K562 (cell line): ENCODE results near the gene ARL8A. TPM values are rescaled to one million over a fixed set of nuclear protein-coding genes. Genes with fewer than 3 reads are reported as not detected.
A peak's percentile ranks its signal among the peaks of the same experiment; 100 is the strongest.

Experiments used
- BACH1 ChIP-seq: fragments of 200-800 bp; sonication (Bioruptor generic); IDR thresholded peaks from 2 replicates; pipeline ENCODE4 v1.6.1; 2016; ENCODE audit warnings: missing genetic modification characterization, missing compliant biosample characterization
- CTCFL ChIP-seq: IDR thresholded peaks from 2 replicates; pipeline ENCODE4 v1.6.1; 2011; ENCODE audit warnings: borderline replicate concordance, low read depth, mild to moderate bottlenecking, moderate library complexity, low read length; ENCODE audit not compliant: insufficient read depth, poor library complexity, severe bottlenecking
- E2F3 ChIP-seq: fragments of 250-450 bp; sonication (Bioruptor Pico); IDR thresholded peaks from 2 replicates; pipeline ENCODE4 v1.4.0; 2020; ENCODE audit warnings: mild to moderate bottlenecking
- ESRRA ChIP-seq: fragments of 450-650 bp; IDR thresholded peaks from 2 replicates; pipeline ENCODE4 v1.6.1; 2014; ENCODE audit warnings: low read depth, mild to moderate bottlenecking, moderate library complexity, borderline replicate concordance
- HMBOX1 ChIP-seq: sonication (generic); IDR thresholded peaks from 2 replicates; pipeline ENCODE4 v1.6.1; 2016
- HMGXB4 ChIP-seq: sonication (generic); formaldehyde crosslinking; IDR thresholded peaks from 2 replicates; pipeline ENCODE4 v1.8.1; 2023; ENCODE audit warnings: mild to moderate bottlenecking, missing genetic modification reagents
- IRF1 ChIP-seq: sonication (generic); formaldehyde crosslinking; IDR thresholded peaks from 2 replicates; pipeline ENCODE4 v1.8.0; 2022; ENCODE audit warnings: missing genetic modification reagents, mild to moderate bottlenecking, borderline replicate concordance
- MCM7 ChIP-seq, 2 experiments: fragments of 450-650 bp; IDR thresholded peaks; 2 replicates each; pipeline ENCODE4 v1.6.1; 2016 to 2018
- MYNN ChIP-seq, 2 experiments: sonication (generic); formaldehyde crosslinking in 1 of 2; IDR thresholded peaks; 2 replicates each; pipeline versions ENCODE4 v1.5.0 to v1.6.1; 2016 to 2020; ENCODE audit warnings: antibody characterized with exemption in 1 of 2, missing genetic modification reagents in 1 of 2
- NONO ChIP-seq, 2 experiments: fragments of 200-400 bp in 1 of 2; fragments of 450-650 bp in 1 of 2; formaldehyde crosslinking in 1 of 2; IDR thresholded peaks; 2 replicates each; pipeline ENCODE4 v1.6.1; 2017; ENCODE audit warnings: low read depth in 2 of 2, mild to moderate bottlenecking in 2 of 2, moderate library complexity in 2 of 2, low read length in 1 of 2
- PTBP1 ChIP-seq: fragments of 200-400 bp; formaldehyde crosslinking; IDR thresholded peaks from 2 replicates; pipeline ENCODE4 v1.6.1; 2017; ENCODE audit warnings: low read depth, low read length
- SAFB ChIP-seq: fragments of 200-400 bp; formaldehyde crosslinking; IDR thresholded peaks from 2 replicates; pipeline ENCODE4 v1.6.1; 2017; ENCODE audit warnings: low read depth, low read length, borderline replicate concordance
- SMARCE1 ChIP-seq: fragments of 450-650 bp; IDR thresholded peaks from 2 replicates; pipeline ENCODE4 v1.7.1; 2016; ENCODE audit warnings: mild to moderate bottlenecking
- ZBTB5 ChIP-seq: fragments of 450-650 bp; IDR thresholded peaks from 2 replicates; pipeline ENCODE4 v1.6.1; 2017; ENCODE audit warnings: antibody characterized with exemption
- ZNF217 ChIP-seq: sonication (generic); formaldehyde crosslinking; IDR thresholded peaks from 2 replicates; pipeline ENCODE4 v1.8.0; 2022; ENCODE audit warnings: mild to moderate bottlenecking, missing genetic modification reagents
- ZNF23 ChIP-seq: fragments of 250-450 bp; sonication (Bioruptor Pico); IDR thresholded peaks from 2 replicates; pipeline ENCODE4 v1.4.0; 2020; ENCODE audit warnings: mild to moderate bottlenecking
- ZNF263 ChIP-seq: sonication (generic); formaldehyde crosslinking; IDR thresholded peaks from 2 replicates; pipeline ENCODE4 v1.8.0; 2022; ENCODE audit warnings: mild to moderate bottlenecking, missing genetic modification reagents, borderline replicate concordance
- ZNF589 ChIP-seq: fragments of 200-800 bp; sonication (Bioruptor generic); IDR thresholded peaks from 2 replicates; pipeline ENCODE4 v1.6.1; 2016; ENCODE audit warnings: low read depth, missing genetic modification characterization, missing compliant biosample characterization
- ZNF780A ChIP-seq: fragments of 250-450 bp; sonication (Bioruptor Pico); IDR thresholded peaks from 2 replicates; pipeline ENCODE4 v1.5.0; 2021; ENCODE audit warnings: mild to moderate bottlenecking
- polyA plus RNA-seq, 8 experiments: library from polyadenylated mRNA; depleted of rRNA in 4 of 8; stranded (reverse) in 5 of 8; unstranded in 3 of 8; fragments of >200 nt; fragmentation: Nextera tagmentation in 2 of 8; fragmentation: Illumina TruSeq in 1 of 8; extraction: Ambion mirVana in 2 of 8; extraction: Trizol in 1 of 8; gene quantifications; 2 replicates each; pipeline versions ENCODE4 v1.2.1 to v1.2.3, GENCODE V29; 2011 to 2014; ENCODE audit warnings: inconsistent platforms in 1 of 8, missing spikeins in 1 of 8
- total RNA-seq, 7 experiments: library from RNA; depleted of rRNA in 6 of 7; stranded (reverse); fragments of >200 nt in 6 of 7; fragmentation: Illumina TruSeq in 2 of 7; extraction: Trizol in 2 of 7; gene quantifications; 2 replicates each; pipeline versions ENCODE4 v1.2.1 to v1.2.3, GENCODE V29; 2011 to 2021; ENCODE audit warnings: low replicate concordance in 1 of 7

The ARL8A gene
- total and polyA plus RNA-seq, 9 of the 15 experiments (the other 6 are each of a cell fraction or from before 2014, with no cell fraction given): 0.17 to 27.3 (median 15.6) TPM

GRCh38 chr1:202162418-202163280 lies 18.1 kb upstream of the ARL8A start (continued):
- no peak for TF ChIP-seq CTCFL
- TF ChIP-seq MYNN (IDR thresholded peaks at IDR 0.05): peak; percentile 21; the same call in 1 of the 2 replicates
- no peak for TF ChIP-seq MYNN (CRISPR knock-in tag; IDR thresholded peaks at IDR 0.05)
- no peak for TF ChIP-seq NONO (IDR thresholded peaks at IDR 0.05; ENCODE audit: low read depth in 2 of 2, low read length in 1 of 2)
- no peak for TF ChIP-seq PTBP1
- TF ChIP-seq ZNF23 (CRISPR knock-in tag): no peak
- TF ChIP-seq HMGXB4 (CRISPR knock-in tag): no peak
- TF ChIP-seq ZNF780A: no peak
- TF ChIP-seq ZNF217 (CRISPR knock-in tag): no peak
- no peak; the same call in 1 of the 2 replicates for TF ChIP-seq E2F3 (CRISPR knock-in tag)
- 0 out of 2 replicates have a peak, but pooled peaks have one; percentile 9 for TF ChIP-seq SMARCE1
- TF ChIP-seq SAFB: no peak
- TF ChIP-seq ZNF589 (CRISPR knock-in tag): no peak; the same call in 1 of the 2 replicates
- TF ChIP-seq MCM7 (IDR thresholded peaks at IDR 0.05): no peak
- TF ChIP-seq ZNF263 (CRISPR knock-in tag): peak; percentile 95
- TF ChIP-seq HMBOX1: no peak
- TF ChIP-seq BACH1 (tag): no peak; the same call in 1 of the 2 replicates
- TF ChIP-seq ZBTB5: no peak
- TF ChIP-seq ESRRA: peak; percentile 97
- TF ChIP-seq IRF1 (CRISPR knock-in tag): no peak
